Measurements from ENCODE around the gene ITSN1.

The ITSN1 gene

GRCh38 chr21:33828083-33828482, 185.8 kb downstream of the ITSN1 start:
- H3K27ac ChIP-seq: no peak overlapping the region

GRCh38 chr21:33828577-33828976, 186.3 kb downstream of the ITSN1 start:
- TF ChIP-seq CTCF (IDR thresholded peaks at IDR 0.05) (no peak), ZFX (IDR thresholded peaks at IDR 0.05; ENCODE audit: borderline replicate concordance) (no peak)
- no peak overlapping the region for H3K27ac ChIP-seq

More at GRCh38 chr21:33828083-33828482, 185.8 kb downstream of the ITSN1 start:
- no peak for TF ChIP-seq CTCF (IDR thresholded peaks at IDR 0.05)
- TF ChIP-seq ZFX (IDR thresholded peaks at IDR 0.05; ENCODE audit: borderline replicate concordance): no peak

GRCh38 chr21:33829844-33830243, 187.5 kb downstream of the ITSN1 start:
- no peak for TF ChIP-seq ZFX (IDR thresholded peaks at IDR 0.05; ENCODE audit: borderline replicate concordance)
- TF ChIP-seq CTCF (IDR thresholded peaks at IDR 0.05): no peak
- H3K27ac ChIP-seq: no peak overlapping the region

GRCh38 chr21:33831962-33832659, 189.8 kb downstream of the ITSN1 start:
- H3K27ac ChIP-seq: no peak overlapping the region
- no peak for TF ChIP-seq ZFX (IDR thresholded peaks at IDR 0.05; ENCODE audit: borderline replicate concordance)
- TF ChIP-seq CTCF (IDR thresholded peaks at IDR 0.05): no peak

- TF ChIP-seq ZFX (IDR thresholded peaks at IDR 0.05; ENCODE audit: borderline replicate concordance): no peak
- no peak for TF ChIP-seq CTCF (IDR thresholded peaks at IDR 0.05)
- no peak overlapping the region for H3K27ac ChIP-seq
Observed at GRCh38 chr21:33834801-33835500, 192.7 kb downstream of the ITSN1 start.

- no peak overlapping the region for H3K27ac ChIP-seq
- no peak for TF ChIP-seq CTCF (IDR thresholded peaks at IDR 0.05)
- TF ChIP-seq ZFX (IDR thresholded peaks at IDR 0.05; ENCODE audit: borderline replicate concordance): no peak
Observed at GRCh38 chr21:33835920-33836319, 193.6 kb downstream of the ITSN1 start.

GRCh38 chr21:33836408-33836807, 194.1 kb downstream of the ITSN1 start:
- TF ChIP-seq CTCF (IDR thresholded peaks at IDR 0.05): no peak
- H3K27ac ChIP-seq: no peak overlapping the region
